H9 (cell line): ENCODE results near the gene TEX51. TPM values are rescaled to one million over a fixed set of nuclear protein-coding genes. Genes with fewer than 3 reads are reported as not detected.

Source experiments
- DNase-seq: peaks from one replicate; pipeline ENCODE4 v3.0.0-alpha.2; 2017
- H2AFZ ChIP-seq: one replicate; pipeline ENCODE4 v1.6.1; 2013; ENCODE audit warnings: mild to moderate bottlenecking, low read length, control low read depth, moderate library complexity
- H2AK5ac ChIP-seq: 2 replicates; pipeline ENCODE4 v1.6.1; 2013; ENCODE audit warnings: low read length, control low read depth, mixed read lengths; ENCODE audit not compliant: insufficient read length
- H2BK120ac ChIP-seq: one replicate; pipeline ENCODE4 v1.6.1; 2013; ENCODE audit warnings: low read depth, mild to moderate bottlenecking, low read length, control low read depth, inconsistent platforms; ENCODE audit not compliant: poor library complexity, severe bottlenecking
- H2BK12ac ChIP-seq: 2 replicates; pipeline ENCODE4 v1.6.1; 2013; ENCODE audit warnings: low read length, control low read depth, mixed read lengths, low read depth; ENCODE audit not compliant: insufficient read length
- H2BK15ac ChIP-seq: 2 replicates; pipeline ENCODE4 v1.6.1; 2013; ENCODE audit warnings: low read depth, low read length, control low read depth
- H2BK20ac ChIP-seq: one replicate; pipeline ENCODE4 v1.6.1; 2013; ENCODE audit warnings: low read depth, mild to moderate bottlenecking, low read length, control low read depth, inconsistent platforms; ENCODE audit not compliant: poor library complexity, severe bottlenecking
- H2BK5ac ChIP-seq: 2 replicates; pipeline ENCODE4 v1.6.1; 2013; ENCODE audit warnings: low read length, control low read depth, mixed read lengths; ENCODE audit not compliant: insufficient read length
- H3K14ac ChIP-seq: 2 replicates; pipeline ENCODE4 v1.6.1; 2013; ENCODE audit warnings: low read length, control low read depth; ENCODE audit not compliant: insufficient read depth
- H3K18ac ChIP-seq: 2 replicates; pipeline ENCODE4 v1.6.1; 2013; ENCODE audit warnings: low read depth, mild to moderate bottlenecking, mixed read lengths, low read length, control low read depth; ENCODE audit not compliant: insufficient read length
- H3K23ac ChIP-seq: 2 replicates; pipeline ENCODE4 v1.6.1; 2013; ENCODE audit warnings: low read length, control low read depth, mixed read lengths, low read depth; ENCODE audit not compliant: insufficient read length
- H3K23me2 ChIP-seq: 2 replicates; pipeline ENCODE4 v1.6.1; 2013; ENCODE audit warnings: low read depth, mild to moderate bottlenecking, mixed read lengths, low read length, control low read depth; ENCODE audit not compliant: insufficient read length, poor library complexity, severe bottlenecking
- H3K27ac ChIP-seq: 2 replicates; pipeline ENCODE4 v1.5.1; 2013; ENCODE audit warnings: low read length, control low read depth, mixed read lengths, low read depth; ENCODE audit not compliant: insufficient read length
- H3K27me3 ChIP-seq: 2 replicates; pipeline ENCODE4 v1.6.1; 2013; ENCODE audit warnings: low read length, control low read depth, inconsistent platforms; ENCODE audit not compliant: insufficient read depth
- H3K4ac ChIP-seq: 2 replicates; pipeline ENCODE4 v1.6.1; 2013; ENCODE audit warnings: low read depth, mild to moderate bottlenecking, control low read depth, inconsistent platforms, low read length, moderate library complexity
- H3K4me1 ChIP-seq: 2 replicates; pipeline ENCODE4 v1.6.1; 2013; ENCODE audit warnings: low read length, control low read depth, inconsistent platforms; ENCODE audit not compliant: insufficient read depth
- H3K4me2 ChIP-seq: 2 replicates; pipeline ENCODE4 v1.6.1; 2013; ENCODE audit warnings: low read length, control low read depth, mixed read lengths; ENCODE audit not compliant: insufficient read length, insufficient read depth
- H3K56ac ChIP-seq: 2 replicates; pipeline ENCODE4 v1.6.1; 2013; ENCODE audit warnings: low read depth, mild to moderate bottlenecking, mixed read lengths, low read length, control low read depth; ENCODE audit not compliant: insufficient read length
- H3K79me1 ChIP-seq: 2 replicates; pipeline ENCODE4 v1.6.1; 2013; ENCODE audit warnings: low read depth, mild to moderate bottlenecking, moderate library complexity, low read length, control low read depth, inconsistent platforms; ENCODE audit not compliant: insufficient read depth, poor library complexity, severe bottlenecking
- H3K79me2 ChIP-seq: 2 replicates; pipeline ENCODE4 v1.6.1; 2013; ENCODE audit warnings: low read length, control low read depth, inconsistent platforms; ENCODE audit not compliant: insufficient read depth
- H3K9ac ChIP-seq: 2 replicates; pipeline ENCODE4 v1.6.1; 2013; ENCODE audit warnings: low read length, control low read depth, mixed read lengths; ENCODE audit not compliant: insufficient read length; ENCODE audit errors: extremely low read depth
- H3K9me3 ChIP-seq: one replicate; pipeline ENCODE4 v1.6.1; 2013; ENCODE audit warnings: low read depth, low read length, inconsistent platforms; ENCODE audit not compliant: control insufficient read depth
- H3T11ph ChIP-seq: one replicate; pipeline ENCODE4 v1.6.1; 2013; ENCODE audit warnings: mild to moderate bottlenecking, low read length, control low read depth, inconsistent platforms
- H4K20me1 ChIP-seq: one replicate; pipeline ENCODE4 v1.6.1; 2013; ENCODE audit not compliant: control insufficient read depth, insufficient read length, insufficient read depth
- H4K5ac ChIP-seq: 2 replicates; pipeline ENCODE4 v1.6.1; 2013; ENCODE audit warnings: low read depth, mild to moderate bottlenecking, mixed read lengths, low read length, control low read depth; ENCODE audit not compliant: insufficient read length
- H4K8ac ChIP-seq: replicated peaks from 2 replicates; pipeline ENCODE4 v1.6.1; 2013; ENCODE audit warnings: low read length, control low read depth, mixed read lengths, low read depth; ENCODE audit not compliant: insufficient read length
- H4K91ac ChIP-seq: 2 replicates; pipeline ENCODE4 v1.6.1; 2013; ENCODE audit warnings: low read depth, mild to moderate bottlenecking, moderate library complexity, mixed read lengths, low read length, control low read depth; ENCODE audit not compliant: insufficient read length
- H3K27ac Mint-ChIP-seq, 3 experiments: 2 replicates in 2 of 3; 3 replicates in 1 of 3; pipeline ENCODE4 v1.8.0; 2020 to 2021; ENCODE audit warnings: mixed read lengths in 3 of 3, mild to moderate bottlenecking in 1 of 3, moderate library complexity in 1 of 3
- H3K27me3 Mint-ChIP-seq: 2 replicates; pipeline ENCODE4 v1.8.0; 2021; ENCODE audit warnings: low read depth, mild to moderate bottlenecking, moderate library complexity, mixed read lengths
- H3K36me3 Mint-ChIP-seq, 3 experiments: 2 replicates in 2 of 3; 3 replicates in 1 of 3; pipeline ENCODE4 v1.8.0; 2020 to 2021; ENCODE audit warnings: low read depth in 3 of 3, mixed read lengths in 3 of 3; ENCODE audit not compliant: insufficient read depth in 1 of 3
- H3K4me1 Mint-ChIP-seq, 2 experiments: 2 replicates each; pipeline ENCODE4 v1.8.0; 2020; ENCODE audit warnings: mixed read lengths in 2 of 2
- H3K4me3 Mint-ChIP-seq, 2 experiments: 2 replicates in 1 of 2; 3 replicates in 1 of 2; pipeline ENCODE4 v1.8.0; 2020 to 2021; ENCODE audit warnings: mild to moderate bottlenecking in 2 of 2, mixed read lengths in 2 of 2, moderate library complexity in 1 of 2
- H3K9me3 Mint-ChIP-seq, 2 experiments: 2 replicates in 1 of 2; 3 replicates in 1 of 2; pipeline ENCODE4 v1.8.0; 2020; ENCODE audit warnings: mild to moderate bottlenecking in 2 of 2, mixed read lengths in 2 of 2, moderate library complexity in 1 of 2
- CTCF ChIP-seq: fragments of 200-600 bp; sonication (generic); conservative IDR thresholded peaks from 3 replicates; pipeline ENCODE4 v1.8.0; 2021; ENCODE audit warnings: antibody characterized with exemption, mild to moderate bottlenecking
- WGBS: extraction: QIAGEN DNeasy Blood & Tissue Kit; methylation state at CpG from one replicate; pipeline ENCODE4 v1.1.7; 2013; ENCODE audit warnings: missing lambda C conversion rate, low lambda C conversion rate, mixed read lengths; ENCODE audit not compliant: insufficient read length; ENCODE audit errors: extremely low coverage; 5-methylcytosine and 5-hydroxymethylcytosine counted together
- total RNA-seq: library from RNA; stranded (reverse); gene quantifications from 2 replicates; pipeline ENCODE4 v1.2.1, GENCODE V29; 2021

Gene TEX51
- total RNA-seq, 1 experiment from 2014 or later: not detected

GRCh38 chr2:126885751-126886210 lies 12.9 kb upstream of the TEX51 start:
- no peak overlapping the region for H3K23ac ChIP-seq
- peaks cover 5% of the 10 kb centered on the region for H3K23me2 ChIP-seq
- peaks cover 17 to 21% of the 10 kb centered on the region in 2 experiments for H3K4me1 Mint-ChIP-seq
- no peak overlapping the region for H2BK120ac ChIP-seq
- no peak for TF ChIP-seq CTCF
- H3K9ac ChIP-seq: no peak overlapping the region
- no peak overlapping the region for H2BK5ac ChIP-seq
- H3K4me1 ChIP-seq: no peaks in the 10 kb centered on the region
- H3K79me2 ChIP-seq: no peaks in the 10 kb centered on the region
- no peaks in the 10 kb centered on the region; a peak in 1 of 7 replicates for H3K36me3 Mint-ChIP-seq
- H3T11ph ChIP-seq: no peak overlapping the region
- H3K27ac ChIP-seq: no peak overlapping the region
- peak; percentile 51 for DNase-seq
- WGBS: no CpG with 5 or more reads among the region's 18 CpGs
- H3K9me3 Mint-ChIP-seq: peaks cover 0 to 3% of the 10 kb centered on the region in 2 experiments; a peak in 1 of 5 replicates
- H2BK20ac ChIP-seq: no peak overlapping the region
- H3K18ac ChIP-seq: no peak overlapping the region
- no peaks in the 10 kb centered on the region for H3K79me1 ChIP-seq
- H4K5ac ChIP-seq: no peak overlapping the region
- no peak overlapping the region for H2BK15ac ChIP-seq
- no peak overlapping the region for H3K14ac ChIP-seq
- H3K56ac ChIP-seq: no peak overlapping the region
- H4K8ac ChIP-seq: no peak overlapping the region
- no peak overlapping the region for H3K27ac Mint-ChIP-seq
- peak overlapping the region; percentile 58 for H3K4me2 ChIP-seq
- no peaks in the 10 kb centered on the region for H4K20me1 ChIP-seq
- H3K27me3 ChIP-seq: no peaks in the 10 kb centered on the region
- no peak overlapping the region for H3K4ac ChIP-seq
- H3K27me3 Mint-ChIP-seq: peaks cover 27% of the 10 kb centered on the region
- no peak overlapping the region for H2AFZ ChIP-seq
- H2AK5ac ChIP-seq: no peak overlapping the region
- no peak overlapping the region for H2BK12ac ChIP-seq
- H3K4me3 Mint-ChIP-seq: no peak overlapping the region
- H3K9me3 ChIP-seq: no peaks in the 10 kb centered on the region
- no peak overlapping the region for H4K91ac ChIP-seq
